GM23248 (cell line): ENCODE data around the gene KRTAP4-11.

Experiments
- EZH2 ChIP-seq: fragments of 200-600 bp; sonication (generic); IDR thresholded peaks from 2 replicates; pipeline ENCODE4 v1.6.1; 2018; ENCODE audit warnings: antibody characterized with exemption, mild to moderate bottlenecking; ENCODE audit not compliant: insufficient read depth, poor library complexity, severe bottlenecking
- EZH2phosphoT487 ChIP-seq: fragments of 200-600 bp; sonication (generic); IDR thresholded peaks from 2 replicates; pipeline ENCODE4 v1.6.1; 2018; ENCODE audit warnings: antibody characterized with exemption, moderate library complexity, mild to moderate bottlenecking, low read depth; ENCODE audit not compliant: insufficient read depth

DNA sequence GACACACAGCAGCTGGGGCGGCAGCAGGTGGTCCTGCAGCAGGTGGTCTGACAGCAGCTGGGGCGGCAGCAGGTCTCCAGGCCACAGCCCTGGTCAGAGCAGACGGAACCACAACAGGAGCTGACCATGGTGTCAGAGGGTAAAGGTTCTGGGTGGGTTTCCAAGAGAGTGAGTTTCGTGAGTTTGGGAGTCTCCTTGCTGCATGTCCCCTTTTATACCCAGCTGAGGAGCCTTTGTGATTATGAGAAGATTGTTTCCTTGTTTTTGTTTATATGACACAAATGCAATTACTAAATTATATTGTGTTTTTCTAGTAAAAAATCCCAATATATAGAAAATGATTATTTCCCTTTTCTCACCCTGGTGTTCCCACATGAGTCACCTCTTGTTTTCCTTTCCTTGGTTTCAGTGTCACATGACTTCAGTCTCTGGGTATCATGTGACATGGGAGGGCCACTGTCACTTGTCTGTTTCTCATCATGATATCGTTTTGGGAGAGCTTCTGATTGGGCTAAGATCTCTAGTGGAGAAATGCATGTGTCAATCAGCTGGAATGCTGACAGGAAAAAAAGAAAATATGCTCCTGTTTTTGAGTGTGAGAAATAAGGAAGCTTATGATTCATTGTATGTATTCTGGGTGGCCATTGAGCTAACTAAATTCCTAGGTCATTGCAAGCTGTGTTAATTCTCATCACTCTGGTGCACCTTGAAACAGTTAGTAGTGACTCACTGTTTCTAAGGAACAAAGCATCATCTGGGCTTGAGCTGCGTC, 22.4 kb upstream of the KRTAP4-11 start, which contains the start of gene KRTAP4-6:
- no peak for TF ChIP-seq EZH2
- 0 out of 2 replicates have a peak, but pooled peaks have one; percentile 32 for TF ChIP-seq EZH2phosphoT487
